Keratinocyte (primary cell): ENCODE data around the gene THSD7B. TPM values are rescaled to one million over a fixed set of nuclear protein-coding genes. Genes with fewer than 3 reads are reported as not detected.

Experiments used
- DNase-seq: peaks from one replicate; pipeline ENCODE4 v3.0.0-alpha.2; 2011; ENCODE audit warnings: low read depth, missing footprints, low spot score
- FAIRE-seq: peaks from 2 replicates; lab custom pipeline; 2011; peaks lifted over from hg19 to GRCh38; lab: Jason Lieb, UNC
- H2AFZ ChIP-seq: 2 replicates; pipeline ENCODE4 v1.6.0; 2012; ENCODE audit warnings: low read length, control low read depth, inconsistent platforms; ENCODE audit not compliant: control insufficient read depth
- H3K27ac ChIP-seq: 2 replicates; pipeline ENCODE4 v1.5.1; 2011; ENCODE audit warnings: low read length; ENCODE audit not compliant: control insufficient read depth, insufficient read depth
- H3K27me3 ChIP-seq: 3 replicates; pipeline ENCODE4 v1.6.0; 2011; ENCODE audit warnings: low read length; ENCODE audit not compliant: control insufficient read depth, insufficient read depth; ENCODE audit errors: extremely low read depth
- H3K36me3 ChIP-seq, 2 experiments: 2 replicates in 1 of 2; 3 replicates in 1 of 2; pipeline ENCODE4 v1.5.1; 2011; ENCODE audit warnings: low read length in 2 of 2, mild to moderate bottlenecking in 1 of 2; ENCODE audit not compliant: control insufficient read depth in 2 of 2, insufficient read depth in 2 of 2; ENCODE audit errors: extremely low read depth in 1 of 2
- H3K4me1 ChIP-seq: 3 replicates; pipeline ENCODE4 v1.5.1; 2011; ENCODE audit warnings: low read length; ENCODE audit not compliant: control insufficient read depth, insufficient read depth; ENCODE audit errors: extremely low read depth
- H3K4me2 ChIP-seq: 3 replicates; pipeline ENCODE4 v1.6.0; 2011; ENCODE audit warnings: low read depth, low read length; ENCODE audit not compliant: control insufficient read depth, insufficient read depth; ENCODE audit errors: extremely low read depth
- H3K4me3 ChIP-seq, 3 experiments: fragments of 200-600 bp in 1 of 3; sonication (generic) in 1 of 3; 2 replicates in 2 of 3; 3 replicates in 1 of 3; pipeline ENCODE4 v1.5.1; 2011 to 2016; ENCODE audit warnings: low read length in 3 of 3, mild to moderate bottlenecking in 3 of 3, control low read depth in 2 of 3, inconsistent platforms in 1 of 3, low read depth in 1 of 3, mixed read lengths in 1 of 3, mixed run types in 1 of 3, moderate library complexity in 1 of 3; ENCODE audit not compliant: control insufficient read depth in 2 of 3, insufficient read depth in 2 of 3; ENCODE audit errors: extremely low read depth in 1 of 3
- H3K79me2 ChIP-seq: 2 replicates; pipeline ENCODE4 v1.6.0; 2012; ENCODE audit warnings: low read length; ENCODE audit not compliant: control insufficient read depth, insufficient read depth
- H3K9ac ChIP-seq: 3 replicates; pipeline ENCODE4 v1.6.0; 2011; ENCODE audit warnings: low read length; ENCODE audit not compliant: control insufficient read depth, insufficient read depth; ENCODE audit errors: extremely low read depth
- H3K9me1 ChIP-seq: 3 replicates; pipeline ENCODE4 v1.6.0; 2011; ENCODE audit warnings: low read length; ENCODE audit not compliant: control insufficient read depth, insufficient read depth; ENCODE audit errors: extremely low read depth
- H3K9me3 ChIP-seq: 2 replicates; pipeline ENCODE4 v1.5.1; 2012; ENCODE audit warnings: low read depth, low read length; ENCODE audit not compliant: control insufficient read depth
- H4K20me1 ChIP-seq: 3 replicates; pipeline ENCODE4 v1.6.0; 2011; ENCODE audit warnings: low read length; ENCODE audit not compliant: control insufficient read depth, insufficient read depth; ENCODE audit errors: extremely low read depth
- EZH2 ChIP-seq: IDR thresholded peaks from one replicate; pipeline ENCODE4 v1.6.1; 2012; ENCODE audit warnings: inconsistent platforms, mild to moderate bottlenecking, low read length, moderate library complexity
- dilution Hi-C: fragments of 300-500 bp; cut with MboI; formaldehyde crosslinking; loops from one replicate; pipeline ENCODE4 v1.7.0; 2020; ENCODE audit warnings: low sequenced_read_pairs; ENCODE audit not compliant: extremely low pct_ligation_motif_present
- polyA plus RNA-seq, 5 experiments: library from polyadenylated mRNA; depleted of rRNA in 3 of 5; stranded (reverse) in 3 of 5; stranded (forward) in 1 of 5; unstranded in 1 of 5; fragments of >200 nt; gene quantifications; 1 replicate in 1 of 5; 2 replicates in 3 of 5; 3 replicates in 1 of 5; pipeline versions ENCODE4 v1.2.1 to v1.2.3, GENCODE V29; 2011 to 2012; ENCODE audit warnings: missing spikeins in 2 of 5, low read depth in 1 of 5, low replicate concordance in 1 of 5
- TF ChIP-seq, protein P1 (sequence below), 3 experiments: IDR thresholded peaks in 1 of 3; conservative IDR thresholded peaks in 1 of 3; optimal IDR thresholded peaks in 1 of 3; 2 replicates in 2 of 3; 3 replicates in 1 of 3; pipeline versions ENCODE3 to v1.5.1; 2011; ENCODE audit warnings: low read length in 3 of 3, mild to moderate bottlenecking in 3 of 3, moderate library complexity in 2 of 3, control low read depth in 1 of 3, inconsistent platforms in 1 of 3; ENCODE audit not compliant: insufficient read depth in 2 of 3; ENCODE audit errors: extremely low read depth in 1 of 3

THSD7B gene
- polyA plus RNA-seq, 1 donor (not counting 4 experiments of a cell fraction or from before 2014, with no cell fraction given) = 0.04 TPM

DNA sequence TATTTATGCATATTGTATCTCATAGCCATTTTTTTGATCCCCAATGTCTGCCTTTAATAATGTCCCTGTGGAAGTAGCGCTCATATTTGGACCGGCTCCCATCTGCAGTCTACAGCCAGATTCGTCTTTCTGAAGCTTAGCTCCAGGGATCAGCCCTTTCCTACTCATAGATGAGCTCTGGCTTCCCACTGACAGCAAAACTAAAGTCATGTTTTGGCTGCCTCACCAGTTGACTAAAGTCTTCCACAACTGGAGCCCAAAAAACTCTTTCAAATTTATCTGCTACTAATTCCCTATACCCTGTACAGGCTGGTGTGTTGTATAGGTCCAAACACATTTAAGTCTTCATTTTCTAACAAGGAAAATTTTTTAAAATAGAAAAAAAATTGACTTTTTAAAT lies 904.8 kb downstream of the THSD7B start:
- no peaks in the 10 kb centered on the region for H3K9me3 ChIP-seq
- H4K20me1 ChIP-seq = no peaks in the 10 kb centered on the region
- H3K4me3 ChIP-seq = no peak overlapping the region
- H3K4me1 ChIP-seq = no peaks in the 10 kb centered on the region
- H3K9ac ChIP-seq = no peak overlapping the region
- H2AFZ ChIP-seq = no peak overlapping the region
- no peaks in the 10 kb centered on the region for H3K79me2 ChIP-seq
- no peaks in the 10 kb centered on the region for H3K27me3 ChIP-seq
- dilution Hi-C loops = no loop called here
- H3K27ac ChIP-seq = no peak overlapping the region
- no peak overlapping the region for H3K4me2 ChIP-seq
- TF ChIP-seq, protein P1, sequence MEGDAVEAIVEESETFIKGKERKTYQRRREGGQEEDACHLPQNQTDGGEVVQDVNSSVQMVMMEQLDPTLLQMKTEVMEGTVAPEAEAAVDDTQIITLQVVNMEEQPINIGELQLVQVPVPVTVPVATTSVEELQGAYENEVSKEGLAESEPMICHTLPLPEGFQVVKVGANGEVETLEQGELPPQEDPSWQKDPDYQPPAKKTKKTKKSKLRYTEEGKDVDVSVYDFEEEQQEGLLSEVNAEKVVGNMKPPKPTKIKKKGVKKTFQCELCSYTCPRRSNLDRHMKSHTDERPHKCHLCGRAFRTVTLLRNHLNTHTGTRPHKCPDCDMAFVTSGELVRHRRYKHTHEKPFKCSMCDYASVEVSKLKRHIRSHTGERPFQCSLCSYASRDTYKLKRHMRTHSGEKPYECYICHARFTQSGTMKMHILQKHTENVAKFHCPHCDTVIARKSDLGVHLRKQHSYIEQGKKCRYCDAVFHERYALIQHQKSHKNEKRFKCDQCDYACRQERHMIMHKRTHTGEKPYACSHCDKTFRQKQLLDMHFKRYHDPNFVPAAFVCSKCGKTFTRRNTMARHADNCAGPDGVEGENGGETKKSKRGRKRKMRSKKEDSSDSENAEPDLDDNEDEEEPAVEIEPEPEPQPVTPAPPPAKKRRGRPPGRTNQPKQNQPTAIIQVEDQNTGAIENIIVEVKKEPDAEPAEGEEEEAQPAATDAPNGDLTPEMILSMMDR (optimal IDR thresholded peaks at IDR 0.05 in 1 of 3, IDR thresholded peaks at IDR 0.05 in 1 of 3, conservative IDR thresholded peaks at IDR 0.05 in 1 of 3; ENCODE audit: extremely low read depth in 1 of 3, insufficient read depth in 2 of 3, low read length in 3 of 3) = no peak
- TF ChIP-seq EZH2 = no peak
- H3K9me1 ChIP-seq = no peaks in the 10 kb centered on the region
- DNase-seq (no peak), FAIRE-seq (no peak)
- no peaks in the 10 kb centered on the region for H3K36me3 ChIP-seq

DNA sequence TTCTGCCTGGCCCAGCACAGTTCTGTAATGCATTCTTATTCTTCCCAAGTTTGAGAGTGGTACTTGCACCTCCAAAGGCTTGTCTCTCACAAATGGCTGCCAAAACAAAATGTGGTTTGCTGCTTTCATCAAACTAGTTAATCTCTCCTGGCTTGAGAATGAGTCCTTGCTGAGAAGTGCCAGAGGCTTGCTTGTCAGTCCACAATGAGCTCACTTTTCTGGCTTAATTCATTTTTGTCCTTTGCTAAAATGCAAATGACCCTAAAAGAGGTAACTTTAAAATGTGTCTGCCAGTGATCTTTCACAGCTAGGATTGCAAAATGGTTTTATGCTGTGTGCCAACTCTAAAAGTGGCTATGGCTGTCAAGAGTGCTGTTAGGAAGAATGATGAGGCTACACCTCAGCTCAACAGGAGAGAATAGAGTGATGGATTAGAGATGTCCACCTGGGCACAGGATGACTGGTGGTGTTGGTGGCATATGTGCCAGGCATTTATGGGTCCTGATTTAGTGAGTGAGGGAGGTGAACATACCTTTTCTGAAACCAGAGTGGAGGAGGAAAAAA lies 907.7 kb downstream of the THSD7B start:
- Histone ChIP-seq H3K4me2 (no peak overlapping the region), H4K20me1 (no peaks in the 10 kb centered on the region), H3K79me2 (no peaks in the 10 kb centered on the region), H3K9ac (no peak overlapping the region), H3K27ac (no peak overlapping the region), H3K36me3 (no peaks in the 10 kb centered on the region), H3K9me3 (no peaks in the 10 kb centered on the region), H3K4me1 (no peaks in the 10 kb centered on the region), H2AFZ (no peak overlapping the region), H3K4me3 (no peak overlapping the region), H3K27me3 (no peaks in the 10 kb centered on the region), H3K9me1 (no peaks in the 10 kb centered on the region)
- no peak for TF ChIP-seq EZH2
- TF ChIP-seq, protein P1 (optimal IDR thresholded peaks at IDR 0.05 in 1 of 3, IDR thresholded peaks at IDR 0.05 in 1 of 3, conservative IDR thresholded peaks at IDR 0.05 in 1 of 3; ENCODE audit: extremely low read depth in 1 of 3, insufficient read depth in 2 of 3, low read length in 3 of 3) = no peak
- dilution Hi-C loops = no loop called here
- no peak for DNase-seq
- FAIRE-seq = no peak
